Immature natural killer cell (primary cell): Measurements from ENCODE around the gene LHX2. TPM values are rescaled to one million over a fixed set of nuclear protein-coding genes. Genes with fewer than 3 reads are reported as not detected.

Experiments used
- DNase-seq, 3 donors: peaks; one replicate each; pipeline ENCODE4 v3.0.0; 2022; ENCODE audit warnings: mixed read lengths in 1 of 3
- H3K27ac Mint-ChIP-seq, 6 donors: one replicate each; pipeline ENCODE4 v1.8.0; 2020; ENCODE audit warnings: mixed read lengths in 6 of 6, mild to moderate bottlenecking in 5 of 6, inconsistent platforms in 4 of 6, moderate library complexity in 3 of 6
- H3K27me3 Mint-ChIP-seq, 3 donors: one replicate each; pipeline ENCODE4 v1.8.0; 2020 to 2021; ENCODE audit warnings: low read depth in 3 of 3, mild to moderate bottlenecking in 3 of 3, mixed read lengths in 3 of 3, moderate library complexity in 3 of 3, inconsistent platforms in 1 of 3
- H3K36me3 Mint-ChIP-seq, 3 donors: one replicate each; pipeline ENCODE4 v1.8.0; 2020; ENCODE audit warnings: mixed read lengths in 3 of 3, inconsistent platforms in 2 of 3, mild to moderate bottlenecking in 2 of 3
- H3K4me1 Mint-ChIP-seq, 2 donors: one replicate each; pipeline ENCODE4 v1.8.0; 2020; ENCODE audit warnings: inconsistent platforms in 2 of 2, mild to moderate bottlenecking in 2 of 2, mixed read lengths in 2 of 2, moderate library complexity in 1 of 2
- H3K4me3 Mint-ChIP-seq, 5 donors: one replicate each; pipeline ENCODE4 v1.8.0; 2020; ENCODE audit warnings: mild to moderate bottlenecking in 5 of 5, mixed read lengths in 5 of 5, inconsistent platforms in 3 of 5, moderate library complexity in 3 of 5
- H3K9me3 Mint-ChIP-seq, 6 donors: one replicate each; pipeline ENCODE4 v1.8.0; 2020; ENCODE audit warnings: mild to moderate bottlenecking in 6 of 6, mixed read lengths in 6 of 6, inconsistent platforms in 4 of 6, moderate library complexity in 3 of 6
- polyA plus RNA-seq, 3 donors: library from polyadenylated mRNA; unstranded; fragments of 300-500 nt; fragmentation: Illumina TruSeq; gene quantifications; one replicate each; pipeline ENCODE4 v1.2.3, GENCODE V29; 2021

Gene LHX2
- polyA plus RNA-seq, 3 donors from 2014 or later = not detected

GRCh38 chr9:124037790-124038189 lies 26.2 kb downstream of the LHX2 start:
- no peak overlapping the region for H3K4me3 Mint-ChIP-seq
- no peak overlapping the region for H3K27ac Mint-ChIP-seq
- peaks cover 12 to 14% of the 10 kb centered on the region in 2 donors for H3K4me1 Mint-ChIP-seq
- no peaks in the 10 kb centered on the region for H3K9me3 Mint-ChIP-seq
- H3K27me3 Mint-ChIP-seq = peaks cover 10 to 31% (median 15%) of the 10 kb centered on the region in 3 donors
- no peak for DNase-seq
- no peaks in the 10 kb centered on the region for H3K36me3 Mint-ChIP-seq

GRCh38 chr9:124038239-124038638 lies 26.7 kb downstream of the LHX2 start:
- Mint-ChIP-seq H3K4me3 (no peak overlapping the region), H3K9me3 (no peaks in the 10 kb centered on the region), H3K4me1 (peaks cover 12 to 14% of the 10 kb centered on the region in 2 donors), H3K27me3 (peaks cover 10 to 27% (median 14%) of the 10 kb centered on the region in 3 donors), H3K27ac (no peak overlapping the region), H3K36me3 (no peaks in the 10 kb centered on the region)
- DNase-seq = no peak

- H3K27ac Mint-ChIP-seq = no peak overlapping the region
- no peaks in the 10 kb centered on the region for H3K36me3 Mint-ChIP-seq
- no peak for DNase-seq
- no peak overlapping the region for H3K4me3 Mint-ChIP-seq
- H3K4me1 Mint-ChIP-seq = peaks cover 12 to 14% of the 10 kb centered on the region in 2 donors
- H3K27me3 Mint-ChIP-seq = peaks cover 10 to 30% (median 16%) of the 10 kb centered on the region in 3 donors
- H3K9me3 Mint-ChIP-seq = no peaks in the 10 kb centered on the region
Observed at GRCh38 chr9:124038790-124039633, 27.4 kb downstream of the LHX2 start.

GRCh38 chr9:124040186-124040931 lies 28.8 kb downstream of the LHX2 start:
- no peaks in the 10 kb centered on the region for H3K9me3 Mint-ChIP-seq
- H3K36me3 Mint-ChIP-seq = no peaks in the 10 kb centered on the region
- no peak for DNase-seq
- peaks cover 12 to 14% of the 10 kb centered on the region in 2 donors for H3K4me1 Mint-ChIP-seq
- H3K4me3 Mint-ChIP-seq = peak overlapping the region in 4 of 5 donors; percentile 0 to 56 (median 35)
- H3K27ac Mint-ChIP-seq = no peak overlapping the region
- H3K27me3 Mint-ChIP-seq = peaks cover 10 to 24% (median 20%) of the 10 kb centered on the region in 3 donors

DNA sequence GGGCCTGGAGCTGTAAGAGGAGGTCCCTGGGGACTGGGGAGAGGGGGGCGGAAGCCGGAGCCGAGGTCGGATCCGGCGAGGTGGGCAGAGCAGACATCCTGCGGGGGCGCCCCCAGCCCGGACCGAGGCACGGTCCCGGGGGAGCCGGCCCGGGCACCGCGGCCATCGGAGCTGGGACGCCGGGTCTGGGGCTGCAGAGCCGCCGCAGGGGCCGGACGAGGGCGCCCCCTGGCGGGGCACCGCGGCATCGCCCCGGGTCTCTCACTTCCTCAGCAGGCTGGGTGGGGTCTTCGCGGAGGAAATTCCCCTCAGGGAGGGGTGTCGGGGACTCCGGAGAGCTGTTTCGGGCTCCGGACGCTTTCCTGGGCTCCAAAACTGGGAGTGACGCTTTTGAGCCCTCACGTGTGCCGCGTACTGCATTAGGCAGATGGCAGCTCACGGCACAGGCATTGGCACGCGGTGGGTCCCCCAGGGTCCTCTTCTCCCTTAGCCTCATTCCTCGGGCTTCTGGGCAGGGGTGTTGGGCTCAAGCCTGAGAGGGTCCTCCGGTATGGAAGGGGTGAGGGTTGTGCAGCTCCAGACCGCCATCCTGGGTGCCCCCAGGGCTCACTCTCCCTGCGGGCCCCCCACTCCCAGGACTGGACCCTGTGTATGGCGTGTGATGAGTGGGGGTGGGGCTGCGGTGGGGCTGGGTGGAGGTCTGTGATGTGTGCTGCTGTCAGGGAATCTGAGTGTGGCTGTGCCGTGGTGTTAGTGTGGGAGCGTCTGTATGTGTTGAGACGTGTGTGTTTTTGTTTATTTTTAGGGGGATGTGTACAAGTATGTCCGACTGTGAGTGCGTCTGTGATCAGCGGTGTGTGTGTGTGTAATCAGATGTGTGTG lies 29.6 kb downstream of the LHX2 start:
- Mint-ChIP-seq H3K36me3 (peaks cover 0 to under 1% (median 0%) of the 10 kb centered on the region in 3 donors), H3K27ac (no peak overlapping the region), H3K9me3 (no peaks in the 10 kb centered on the region), H3K4me1 (peaks cover 12 to 14% of the 10 kb centered on the region in 2 donors), H3K27me3 (peaks cover 13 to 27% (median 20%) of the 10 kb centered on the region in 3 donors), H3K4me3 (peak overlapping the region in 4 of 5 donors; percentile 52 to 70 (median 58))
- peak; percentile 41 to 50 (median 45) for DNase-seq

GRCh38 chr9:124041817-124042116 lies 30.2 kb downstream of the LHX2 start:
- Mint-ChIP-seq H3K27me3 (peaks cover 16 to 29% (median 17%) of the 10 kb centered on the region in 3 donors), H3K27ac (no peak overlapping the region), H3K36me3 (peaks cover 0 to 4% (median 0%) of the 10 kb centered on the region in 3 donors), H3K4me3 (peak overlapping the region in 1 of 5 donors; percentile 30), H3K4me1 (peaks cover 12 to 14% of the 10 kb centered on the region in 2 donors), H3K9me3 (no peaks in the 10 kb centered on the region)
- no peak for DNase-seq

DNA sequence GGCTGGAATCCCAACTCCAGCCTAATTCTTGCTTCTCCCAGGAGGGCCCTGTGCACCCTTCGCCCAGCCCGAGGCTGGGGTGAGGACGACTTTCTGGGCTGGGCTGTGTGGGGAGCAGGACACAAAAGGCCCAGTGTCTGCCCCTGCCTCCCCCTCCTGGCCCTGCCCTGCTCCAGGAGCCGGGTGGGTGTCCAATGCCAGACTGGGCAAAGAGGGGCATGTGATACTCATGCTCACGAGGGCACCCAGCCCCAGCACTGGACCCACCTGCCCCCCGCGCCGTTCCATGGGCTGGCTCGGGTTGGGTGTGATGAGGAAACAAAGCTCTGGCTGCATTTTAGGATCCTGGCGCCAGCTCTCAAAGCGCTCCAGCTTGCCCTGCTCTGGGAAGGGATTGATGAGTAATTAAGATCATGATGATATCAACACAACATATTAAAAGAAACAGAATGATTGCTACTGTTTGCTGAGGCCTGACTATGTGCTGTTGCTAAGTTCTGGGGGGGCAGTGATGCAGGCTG lies 30.7 kb downstream of the LHX2 start:
- Mint-ChIP-seq H3K4me1 (peaks cover 12 to 14% of the 10 kb centered on the region in 2 donors), H3K4me3 (peak overlapping the region in 1 of 5 donors; percentile 43), H3K27me3 (peaks cover 15 to 34% (median 16%) of the 10 kb centered on the region in 3 donors), H3K27ac (no peak overlapping the region), H3K9me3 (no peaks in the 10 kb centered on the region), H3K36me3 (peaks cover 0 to 4% (median 0%) of the 10 kb centered on the region in 3 donors)
- DNase-seq = no peak

DNA sequence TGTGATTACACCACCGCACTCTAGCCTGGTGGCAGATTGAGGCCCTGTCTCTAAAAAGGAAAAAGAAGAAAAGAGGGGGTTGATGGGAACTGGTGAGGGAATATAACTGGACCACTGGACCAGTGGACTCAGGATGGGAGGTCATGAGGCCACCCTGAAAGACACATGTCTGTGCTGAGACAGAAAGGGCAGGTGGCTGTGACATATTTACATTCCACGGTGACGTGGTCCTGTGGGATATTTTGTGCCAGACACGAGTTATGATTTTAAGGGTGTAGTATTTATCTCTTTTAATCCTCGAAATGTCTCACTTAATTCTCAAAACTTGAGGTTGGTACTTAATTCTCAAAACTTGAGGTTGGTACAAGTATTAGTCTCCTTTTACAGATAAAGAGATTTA lies 32.9 kb downstream of the LHX2 start:
- Mint-ChIP-seq H3K36me3 (peaks cover 0 to 4% (median 0%) of the 10 kb centered on the region in 3 donors), H3K27ac (no peak overlapping the region), H3K27me3 (peaks cover 11 to 33% (median 14%) of the 10 kb centered on the region in 3 donors), H3K4me1 (peaks cover 12 to 14% of the 10 kb centered on the region in 2 donors), H3K4me3 (no peak overlapping the region), H3K9me3 (no peaks in the 10 kb centered on the region)
- DNase-seq = no peak

DNA sequence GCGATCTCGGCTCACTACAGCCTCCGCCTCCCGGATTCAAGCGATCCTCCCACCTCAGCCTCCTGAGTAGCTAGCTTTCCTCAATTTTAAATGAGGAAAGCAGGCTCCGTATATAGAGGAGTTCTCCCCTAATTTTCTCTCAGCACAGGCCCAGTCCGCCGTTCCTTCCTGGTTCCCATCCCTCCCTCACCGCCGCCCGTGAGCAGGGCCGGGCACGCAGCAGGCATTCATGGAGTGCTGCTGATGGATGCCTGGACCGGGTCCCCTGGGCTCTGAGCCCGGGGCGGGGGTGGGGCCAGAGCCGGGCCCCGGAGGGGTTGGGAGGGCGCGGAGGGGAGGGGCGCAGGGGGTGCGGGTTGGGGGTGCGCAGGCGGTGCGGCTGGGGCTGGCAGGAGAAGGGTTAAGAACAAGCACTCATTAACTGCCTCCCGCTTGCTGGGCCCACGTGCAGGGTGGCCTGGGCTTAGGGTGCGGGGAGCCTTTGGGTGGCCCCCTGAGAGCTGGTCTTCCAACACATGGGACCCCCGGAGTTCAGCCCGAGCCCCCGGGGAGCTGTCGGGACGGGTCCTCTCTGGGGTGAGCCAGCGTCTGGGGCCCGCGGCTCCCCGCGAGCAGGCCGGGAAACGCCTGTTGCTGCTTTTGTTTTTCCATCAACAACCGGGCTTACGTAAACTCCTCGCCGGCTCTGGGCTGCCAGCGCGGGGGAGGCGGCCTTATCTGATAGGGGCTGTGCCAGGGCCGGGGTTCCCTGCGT lies 33.7 kb downstream of the LHX2 start:
- Mint-ChIP-seq H3K27me3 (peaks cover 9 to 35% (median 13%) of the 10 kb centered on the region in 3 donors), H3K4me3 (no peak overlapping the region), H3K36me3 (peaks cover 0 to 4% (median 0%) of the 10 kb centered on the region in 3 donors), H3K4me1 (peaks cover 11 to 12% of the 10 kb centered on the region in 2 donors), H3K27ac (no peak overlapping the region), H3K9me3 (no peaks in the 10 kb centered on the region)
- DNase-seq = no peak

DNA sequence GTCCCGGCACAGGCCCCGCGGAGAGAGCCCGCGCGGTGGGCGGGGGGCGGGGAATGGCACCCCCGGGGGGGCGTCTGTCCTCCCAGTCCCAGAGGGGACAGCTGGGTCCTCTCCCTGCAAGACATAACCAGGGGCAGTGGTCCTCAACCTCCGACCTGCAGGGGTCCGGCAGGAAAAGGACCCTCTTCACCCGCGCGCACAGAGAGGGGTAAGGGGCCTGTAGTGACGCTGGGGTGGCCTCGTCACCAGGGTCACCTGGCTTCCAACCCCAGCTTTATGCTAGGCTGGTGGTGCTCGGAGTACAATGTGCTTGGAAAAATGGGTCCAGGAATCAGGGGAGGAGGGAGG lies 34.2 kb downstream of the LHX2 start:
- Mint-ChIP-seq H3K27ac (no peak overlapping the region), H3K36me3 (peaks cover 0 to 4% (median 0%) of the 10 kb centered on the region in 3 donors), H3K4me1 (peaks cover 7 to 8% of the 10 kb centered on the region in 2 donors), H3K4me3 (no peak overlapping the region), H3K9me3 (no peaks in the 10 kb centered on the region), H3K27me3 (peaks cover 9 to 39% (median 13%) of the 10 kb centered on the region in 3 donors)
- no peak for DNase-seq

DNA sequence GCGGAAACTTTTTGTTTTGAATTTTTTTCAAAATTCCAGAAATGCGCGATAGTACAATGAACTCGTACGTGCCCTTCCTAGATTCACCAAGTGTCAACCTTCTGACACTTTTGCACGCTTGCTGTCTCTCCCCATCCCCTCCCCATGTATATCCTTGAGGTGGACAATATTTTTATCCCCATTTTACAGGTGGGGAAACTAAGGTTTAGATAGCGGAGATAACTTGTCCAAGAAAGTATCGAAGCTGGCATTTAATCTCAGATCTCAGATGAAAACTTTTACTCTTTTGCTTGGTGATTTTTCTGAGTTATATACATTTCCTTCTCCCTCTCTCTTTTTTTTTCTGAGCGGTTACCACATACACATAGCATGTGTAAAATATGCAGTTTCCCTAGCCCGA lies 34.6 kb downstream of the LHX2 start:
- Mint-ChIP-seq H3K27ac (no peak overlapping the region), H3K4me3 (no peak overlapping the region), H3K4me1 (peaks cover 5 to 7% of the 10 kb centered on the region in 2 donors), H3K27me3 (peaks cover 9 to 40% (median 13%) of the 10 kb centered on the region in 3 donors), H3K9me3 (no peaks in the 10 kb centered on the region), H3K36me3 (peaks cover 0 to 4% (median 0%) of the 10 kb centered on the region in 3 donors)
- no peak for DNase-seq

DNA sequence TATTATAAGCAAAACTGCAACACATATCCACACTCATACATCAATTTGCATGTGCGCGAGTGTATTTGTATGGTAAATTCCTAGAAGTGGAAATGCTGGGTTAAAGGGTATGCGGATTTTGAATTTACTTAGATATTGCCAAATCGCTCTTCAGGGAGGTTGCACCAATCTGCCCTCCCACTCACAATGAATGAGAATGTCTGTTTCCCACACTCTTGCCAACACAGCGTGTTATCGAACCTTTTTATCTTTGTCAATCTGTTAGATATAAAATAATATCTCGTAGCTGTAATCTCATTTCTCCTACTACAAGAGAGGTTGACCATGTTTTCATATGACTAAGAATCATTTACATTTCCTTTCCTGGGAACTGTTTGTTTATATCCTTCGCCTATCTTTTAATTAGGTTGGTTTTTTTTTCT lies 35.7 kb downstream of the LHX2 start:
- no peak for DNase-seq
- H3K4me1 Mint-ChIP-seq = no peaks in the 10 kb centered on the region
- H3K36me3 Mint-ChIP-seq = peaks cover 0 to 4% (median 0%) of the 10 kb centered on the region in 3 donors
- H3K27ac Mint-ChIP-seq = no peak overlapping the region
- no peaks in the 10 kb centered on the region for H3K9me3 Mint-ChIP-seq
- no peak overlapping the region for H3K4me3 Mint-ChIP-seq
- peaks cover 9 to 42% (median 9%) of the 10 kb centered on the region in 3 donors for H3K27me3 Mint-ChIP-seq
